HTERT RPE-1 (cell line): ENCODE measurements around the gene PRDX1.

Experiments
- in situ Hi-C: fragments of 300-500 bp; cut with MboI; formaldehyde crosslinking; loops from 4 replicates; pipeline ENCODE4 v1.14.3; 2020; ENCODE audit warnings: low sequenced_read_pairs

The PRDX1 gene

GRCh38 chr1:45521413-45522323, at the start of gene PRDX1:
TSS of gene PRDX1 (minus strand) at chr1:45521884. CDS start at chr1:45519043, 2,841 bp downstream.
- in situ Hi-C loops: no loop called here

GRCh38 chr1:45570631-45571030, 48.9 kb upstream of the PRDX1 start:
- in situ Hi-C loops: no loop called here

DNA sequence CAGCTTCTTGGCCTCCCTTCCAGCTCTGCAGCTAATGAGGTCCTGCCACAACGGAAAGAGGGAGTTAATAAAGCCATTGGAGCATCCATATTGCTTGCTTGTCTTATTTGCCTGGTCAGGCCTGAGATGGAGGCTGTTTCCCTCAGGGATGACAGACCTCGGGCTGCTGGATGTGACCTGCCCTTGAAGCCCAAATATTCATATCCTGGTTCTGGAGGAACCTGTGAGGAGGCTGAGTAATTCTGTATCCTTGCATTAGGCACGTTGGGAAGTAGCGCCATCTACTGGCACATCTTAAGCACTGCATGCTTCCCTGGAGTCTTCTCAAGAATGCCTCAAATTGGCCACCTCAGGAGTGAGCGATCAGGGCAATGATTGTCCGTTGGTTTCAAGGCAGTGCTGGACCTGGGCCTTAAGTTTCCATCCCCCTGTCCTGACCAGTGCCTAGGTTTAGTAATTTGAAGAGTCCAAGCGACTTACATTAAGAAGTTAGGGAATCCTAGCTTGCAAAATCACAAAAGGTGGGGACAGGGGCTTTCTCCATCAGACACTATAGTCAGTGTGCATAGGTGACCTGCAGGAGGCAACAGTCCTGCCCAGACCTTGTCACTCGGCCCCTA, 48.4 kb upstream of the PRDX1 start:
- in situ Hi-C loops: no loop called here

GRCh38 chr1:45569571-45569961, 47.9 kb upstream of the PRDX1 start:
- in situ Hi-C loops: no loop called here

DNA sequence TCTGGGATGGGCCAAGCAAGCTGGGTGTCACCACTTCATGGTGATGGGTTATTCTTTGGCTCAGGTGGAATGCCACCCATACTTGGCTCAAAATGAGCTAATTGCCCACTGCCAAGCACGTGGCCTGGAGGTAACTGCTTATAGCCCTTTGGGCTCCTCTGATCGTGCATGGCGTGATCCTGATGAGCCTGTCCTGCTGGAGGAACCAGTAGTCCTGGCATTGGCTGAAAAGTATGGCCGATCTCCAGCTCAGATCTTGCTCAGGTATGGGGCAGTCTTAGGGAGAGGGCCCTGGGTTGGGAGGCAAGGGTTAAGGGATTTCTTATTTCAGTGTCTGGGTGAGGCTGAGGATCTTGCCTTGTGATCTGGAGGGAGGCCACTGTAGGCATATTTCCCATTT, 46.7 kb upstream of the PRDX1 start:
- in situ Hi-C loops: no loop called here

GRCh38 chr1:45567911-45568310, 46.2 kb upstream of the PRDX1 start:
- in situ Hi-C loops: no loop called here

GRCh38 chr1:45566722-45567121, 45.0 kb upstream of the PRDX1 start:
- in situ Hi-C loops: no loop called here

- in situ Hi-C loops: no loop called here
These were observed 42.2 kb upstream of the PRDX1 start for GRCh38 chr1:45563843-45564242.

DNA sequence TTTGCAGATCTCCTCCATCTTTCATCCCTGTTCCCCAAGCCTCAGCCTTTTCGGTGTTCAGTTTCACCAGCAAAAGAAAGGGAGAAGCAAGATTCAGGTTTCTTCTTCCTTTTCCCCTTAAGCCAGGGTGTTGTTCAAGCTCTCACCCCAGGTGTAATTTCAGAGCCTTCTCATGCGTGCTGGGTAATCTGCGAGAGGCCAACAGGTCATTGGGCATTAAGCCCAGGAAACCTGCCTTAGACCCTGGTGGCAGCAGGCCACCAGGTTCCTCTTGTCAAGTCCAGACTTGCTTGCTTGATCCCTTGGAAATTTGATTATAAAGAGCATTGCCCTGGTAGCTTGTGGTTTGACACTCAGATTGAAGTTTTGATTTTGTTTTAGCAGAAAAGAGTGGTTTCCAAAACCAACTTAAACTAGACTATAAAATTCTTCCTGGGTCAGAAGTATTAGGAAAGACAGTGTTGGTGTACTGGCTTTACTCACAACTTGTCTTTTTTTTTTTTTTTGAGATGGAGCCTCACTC, 35.8 kb upstream of the PRDX1 start:
- in situ Hi-C loops: no loop called here

- in situ Hi-C loops: no loop called here
These were observed 32.5 kb upstream of the PRDX1 start for GRCh38 chr1:45554198-45554597.

DNA sequence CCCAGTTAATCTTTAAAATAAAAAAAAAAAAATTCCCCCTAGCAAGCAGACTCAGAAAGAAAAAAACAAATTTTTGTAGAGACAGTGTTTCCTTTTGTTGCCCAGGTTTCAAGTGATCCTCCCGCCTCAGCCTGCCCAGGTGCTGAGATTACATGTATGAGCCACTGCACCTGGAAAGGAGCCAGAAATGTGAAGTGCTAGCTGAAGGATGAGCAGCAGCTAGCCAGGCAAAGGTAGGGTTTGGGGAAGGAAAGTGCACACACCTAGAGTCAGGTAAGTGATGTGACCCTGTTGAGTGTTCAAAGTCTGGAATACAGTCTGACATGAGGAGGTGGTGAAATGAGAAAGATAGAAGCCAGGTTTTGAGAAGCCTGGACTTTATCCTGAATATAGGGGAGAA, 30.6 kb upstream of the PRDX1 start:
- in situ Hi-C loops: no loop called here

GRCh38 chr1:45551684-45552083, 30.0 kb upstream of the PRDX1 start:
- in situ Hi-C loops: no loop called here

- in situ Hi-C loops: no loop called here
These were observed 29.0 kb upstream of the PRDX1 start, which contains the start of gene AKR1A1 for GRCh38 chr1:45550401-45551351. TSS of gene AKR1A1 (plus strand) at chr1:45550826. CDS start at chr1:45561795, 10,969 bp downstream.

DNA sequence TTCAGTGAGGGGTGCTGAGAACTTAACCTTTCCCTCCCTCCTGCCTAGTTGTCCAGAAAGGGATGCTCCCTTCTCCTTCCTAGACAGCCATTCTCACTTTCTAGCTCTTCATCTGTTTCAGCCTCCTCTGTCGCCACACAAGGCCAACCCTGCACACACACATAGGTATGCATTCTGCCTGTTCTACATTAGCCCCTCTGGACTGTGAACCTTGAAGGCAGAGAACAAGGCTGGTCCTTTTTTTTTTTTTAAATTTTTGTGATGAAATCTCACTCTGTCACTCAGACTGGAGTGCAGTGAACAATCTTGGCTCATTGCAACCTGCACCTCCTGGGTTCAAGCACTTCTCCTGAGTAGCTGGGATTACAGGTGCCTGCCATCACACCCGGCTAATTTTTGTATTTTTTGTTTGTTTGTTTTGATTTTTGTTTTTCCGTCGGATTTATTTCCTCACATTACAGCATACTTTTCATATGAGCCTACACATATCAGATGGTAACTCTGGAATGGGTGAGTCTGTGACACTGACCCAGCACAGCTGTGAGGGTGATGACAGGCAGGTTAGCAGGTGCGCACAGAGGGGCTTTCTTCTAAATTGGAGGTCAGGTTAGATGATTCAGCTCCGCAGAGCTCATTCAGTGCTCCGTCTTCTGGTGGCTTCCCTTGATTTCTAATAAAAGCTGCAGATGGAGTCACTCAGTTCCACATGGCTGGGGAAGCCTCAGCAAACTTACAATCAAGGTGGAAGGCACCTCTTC, 24.0 kb upstream of the PRDX1 start:
- in situ Hi-C loops: no loop called here

DNA sequence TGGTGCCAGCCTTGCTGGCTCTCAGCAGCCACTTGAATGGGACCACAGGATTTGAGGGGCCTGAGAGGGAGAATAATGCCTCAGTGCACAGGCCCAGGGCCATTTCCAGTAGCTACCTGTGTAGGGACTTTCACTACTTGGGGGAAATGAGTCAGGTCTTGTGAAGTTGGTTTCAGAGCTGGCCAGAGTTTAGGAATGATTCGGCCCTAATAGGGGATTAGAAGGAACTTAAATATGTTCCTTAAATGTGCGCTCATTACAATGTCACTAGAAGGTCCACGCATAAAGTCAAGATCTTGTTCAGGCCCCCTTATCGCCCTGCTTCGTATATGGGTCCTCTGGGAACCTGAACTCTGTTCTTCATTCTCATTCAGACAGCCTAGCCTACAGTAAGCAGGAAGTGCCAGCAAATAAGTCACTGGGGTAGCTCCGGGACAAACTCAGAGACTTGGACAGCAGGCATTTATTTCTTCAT, 23.4 kb upstream of the PRDX1 start:
- in situ Hi-C loops: no loop called here

DNA sequence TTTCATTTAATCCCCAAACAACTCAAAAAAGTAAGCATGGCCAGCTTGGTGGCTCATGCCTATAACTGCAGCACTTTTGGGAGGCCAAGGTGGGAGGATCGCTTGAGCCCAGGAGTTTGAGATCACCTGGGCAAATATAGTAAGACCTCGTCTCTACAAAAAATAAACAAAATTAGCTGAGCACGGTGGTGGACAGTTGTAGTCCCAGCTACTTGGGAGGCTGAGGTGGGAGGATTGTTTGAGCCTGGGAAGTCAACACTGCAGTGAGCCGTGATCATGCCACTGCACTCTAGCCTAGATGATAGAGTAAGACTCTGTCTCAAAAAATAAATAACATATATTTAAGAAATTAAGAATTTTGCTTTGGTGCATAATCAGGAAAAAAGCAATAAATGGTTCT, 22.8 kb upstream of the PRDX1 start:
- in situ Hi-C loops: no loop called here

DNA sequence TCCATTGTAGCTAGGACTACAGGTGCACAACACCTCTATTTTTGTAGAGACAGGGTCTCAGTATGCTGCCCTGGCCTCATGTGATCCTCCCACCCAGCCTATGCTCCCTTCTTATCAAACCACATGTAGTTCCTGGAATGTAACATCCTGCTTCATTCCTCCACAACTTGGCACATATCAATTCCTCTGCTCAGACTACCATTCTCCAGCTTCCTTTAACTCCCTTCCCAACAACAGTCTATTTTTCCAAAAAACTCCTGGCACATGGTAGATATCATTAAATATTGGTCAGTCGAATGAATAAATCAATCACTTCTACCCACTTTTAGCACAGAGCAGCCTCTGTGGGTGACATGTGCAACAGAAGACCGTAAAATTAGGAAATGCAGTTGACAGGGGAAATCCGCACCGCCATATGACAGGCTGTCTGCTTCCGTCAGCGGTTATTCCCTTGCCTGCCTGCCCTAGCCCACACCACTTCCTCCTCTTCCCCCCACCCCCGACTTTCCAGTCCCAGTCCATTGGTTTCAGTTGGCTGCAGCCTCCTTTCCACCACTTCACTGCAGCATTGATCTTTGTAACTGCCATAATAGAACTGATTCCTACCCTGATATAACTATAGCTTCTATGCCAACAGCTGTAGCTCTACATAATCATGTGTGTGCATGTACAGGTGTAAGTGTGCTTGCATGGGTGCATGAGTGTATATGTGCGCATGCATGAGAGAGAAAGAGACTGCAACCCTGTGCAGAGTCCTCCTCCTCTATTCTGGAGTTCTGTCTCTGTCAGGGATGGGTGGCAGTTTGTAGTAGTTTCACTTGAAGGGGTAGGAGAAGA, 22.1 kb upstream of the PRDX1 start:
- in situ Hi-C loops: no loop called here

DNA sequence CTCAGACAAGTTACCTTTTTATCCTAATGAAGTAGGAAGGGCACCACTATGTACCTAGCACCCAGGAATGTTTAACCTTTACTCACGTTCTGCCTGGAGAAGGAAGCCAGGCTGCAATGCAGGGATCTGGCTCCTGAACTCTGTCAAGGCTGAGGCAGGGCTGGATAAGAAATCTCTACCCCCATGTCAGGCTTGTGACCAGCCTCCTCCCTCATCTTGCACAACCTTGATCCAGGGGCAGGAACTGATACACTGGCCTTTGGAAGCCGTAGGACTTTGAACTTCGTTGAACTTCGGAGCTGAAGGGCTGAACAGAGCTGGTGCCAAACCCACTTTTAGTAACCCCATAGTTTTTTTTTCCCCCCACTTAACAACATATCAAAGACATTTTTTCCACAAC, 20.9 kb upstream of the PRDX1 start:
- in situ Hi-C loops: no loop called here

GRCh38 chr1:45541193-45541592, 19.5 kb upstream of the PRDX1 start:
- in situ Hi-C loops: no loop called here
